NCI-H128 (cell line): ENCODE measurements around the gene TP53I13.

ENCODE experiments used
- DNase-seq: peaks from one replicate; lab custom pipeline; 2025; ENCODE audit not compliant: unreplicated experiment; lab: John Stamatoyannopoulos, UW

The TP53I13 gene

DNA sequence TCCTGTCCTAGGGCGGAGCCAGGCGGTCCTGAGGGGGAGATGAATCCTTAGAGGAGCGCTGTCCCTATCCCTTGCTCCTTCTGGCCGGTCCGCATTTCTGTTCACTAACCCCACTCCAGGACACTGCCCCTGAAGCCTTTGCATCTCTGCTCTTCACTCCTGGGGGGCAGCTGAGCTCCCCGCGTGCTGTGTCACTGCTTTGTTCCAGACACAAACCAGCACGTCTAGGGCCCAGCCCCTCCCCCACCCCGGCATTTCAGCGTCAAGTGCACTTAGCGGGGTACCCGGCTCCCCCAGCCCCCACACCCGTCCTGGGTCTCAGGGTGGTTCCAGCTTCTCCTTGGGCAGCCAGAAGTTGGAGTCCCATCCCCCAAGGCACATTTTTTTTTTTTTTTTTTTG lies 45.4 kb downstream of the TP53I13 start:
- no peak for DNase-seq

DNA sequence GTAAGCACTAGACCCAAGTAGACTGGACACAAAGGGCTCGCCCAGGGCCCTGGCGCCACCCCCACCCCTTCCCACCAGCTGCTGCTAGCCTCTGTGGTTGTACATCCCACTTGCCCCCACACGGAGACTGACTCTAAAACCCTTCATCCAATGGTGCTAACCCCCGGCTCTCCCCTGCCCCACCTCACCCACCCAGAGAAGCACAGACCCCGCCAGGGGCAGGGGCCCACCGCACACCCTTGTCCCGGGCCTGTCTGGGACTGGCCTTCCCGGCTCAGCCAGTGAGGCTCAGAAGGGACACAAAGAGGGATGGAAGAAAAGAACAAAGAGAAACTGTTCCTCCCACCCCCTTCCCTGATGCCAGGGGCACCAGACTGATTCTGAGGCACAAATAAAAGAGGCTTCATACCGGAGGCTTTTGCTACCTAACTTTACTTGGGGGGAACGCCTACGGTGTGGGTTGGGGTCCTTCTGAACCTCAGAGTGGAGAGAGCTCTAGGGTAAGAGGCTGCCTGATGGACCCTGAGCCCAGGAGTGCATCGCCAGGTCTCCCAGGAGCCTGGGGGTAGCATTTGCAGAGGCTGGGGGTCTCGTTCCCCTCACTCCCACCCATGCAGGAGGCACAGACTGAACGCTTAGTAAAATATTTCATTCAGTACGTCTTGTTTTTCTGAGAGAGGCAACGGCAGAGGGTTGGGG lies 46.0 kb downstream of the TP53I13 start:
- DNase-seq = no peak

DNA sequence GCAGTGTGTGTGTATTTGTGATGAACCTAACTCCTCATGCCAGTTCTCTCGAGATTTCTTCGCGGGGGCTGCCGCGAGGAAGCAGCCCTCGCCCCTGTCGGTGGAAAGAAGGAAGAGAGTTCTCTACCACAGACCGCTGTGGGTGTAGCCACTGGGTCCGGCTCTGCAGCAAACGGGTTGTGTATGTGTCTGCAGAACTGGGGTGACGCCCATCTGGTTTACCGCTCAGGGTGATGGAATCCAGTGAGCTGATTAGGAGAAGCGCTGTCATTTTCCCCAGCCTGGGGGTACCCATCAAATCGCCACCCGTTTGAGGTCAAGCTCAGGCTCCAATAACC lies 46.5 kb downstream of the TP53I13 start:
- no peak for DNase-seq

DNA sequence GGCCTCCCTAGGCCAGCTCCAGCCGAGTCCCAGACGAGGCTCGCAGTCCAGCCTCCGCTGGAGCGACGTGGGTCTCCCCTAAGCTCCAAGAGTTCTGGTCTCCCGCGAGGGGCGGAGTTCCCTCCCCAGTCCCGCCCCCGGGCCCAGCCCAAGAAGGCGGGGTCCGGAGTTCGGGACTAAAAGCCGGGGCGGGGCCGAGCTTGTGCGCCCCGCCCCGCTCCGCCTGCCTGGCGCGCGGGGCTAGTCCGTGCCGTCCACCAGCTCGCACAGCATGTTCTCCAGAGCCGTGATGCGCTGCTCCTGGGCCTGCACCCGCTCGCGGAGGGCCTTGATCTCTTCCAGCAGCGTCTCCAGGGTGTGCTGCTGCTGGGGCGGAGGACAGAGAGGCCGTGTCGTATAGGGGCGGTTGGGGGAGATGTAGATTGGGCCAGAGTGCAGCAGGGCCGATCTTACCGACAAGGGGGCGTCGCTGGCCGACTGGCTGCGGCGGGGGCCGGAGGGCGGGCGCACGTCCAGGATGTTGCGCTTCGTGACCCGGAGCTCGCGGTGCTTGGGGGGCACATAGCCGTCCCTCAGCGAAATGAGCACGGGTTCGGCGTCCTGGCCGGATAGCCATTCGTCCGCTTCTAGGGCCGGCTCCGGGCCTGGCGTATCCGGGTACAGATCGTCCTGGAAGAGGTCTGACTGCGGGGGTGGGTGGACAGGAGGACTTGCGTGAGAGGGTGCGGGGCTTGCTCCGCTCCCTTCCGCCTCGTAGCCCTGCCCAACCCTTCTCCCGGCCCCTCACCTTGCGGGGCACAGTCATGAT lies 47.2 kb downstream of the TP53I13 start:
- DNase-seq = peak; percentile 22

DNA sequence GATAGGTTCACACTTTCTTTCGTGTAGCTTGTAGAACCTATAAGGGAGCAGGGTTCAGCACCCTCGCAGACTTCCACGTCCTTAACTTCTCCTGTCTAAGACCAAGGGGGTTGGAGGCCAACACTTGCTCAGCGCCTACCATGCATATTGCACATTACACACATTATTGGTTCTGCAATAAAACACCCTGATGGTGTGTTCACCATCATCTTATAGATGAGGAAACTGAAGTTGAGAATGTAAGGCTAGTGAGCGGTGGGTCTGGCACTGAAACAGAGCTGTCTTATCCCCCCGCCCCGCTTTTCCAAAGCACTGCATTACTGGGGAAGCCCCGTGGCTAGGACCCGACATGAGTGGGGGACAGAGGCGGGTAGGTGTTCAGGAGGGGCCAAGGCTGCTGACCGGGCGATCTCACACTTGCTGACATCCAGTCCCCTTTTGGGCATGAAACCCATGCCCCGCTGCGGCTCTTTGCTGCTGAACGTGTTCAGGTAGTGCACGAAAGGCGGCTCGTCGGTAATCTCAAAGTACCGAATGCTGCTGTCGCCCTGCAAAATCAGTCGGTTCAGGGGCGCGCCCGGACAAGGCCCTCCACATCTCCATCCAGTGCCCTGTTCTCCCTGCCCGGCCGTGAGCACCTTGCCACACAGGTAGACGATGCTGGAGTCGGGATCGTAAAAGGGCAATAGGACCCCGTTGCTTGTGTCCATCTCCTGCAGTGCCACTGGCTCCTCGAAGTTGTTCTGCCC lies 48.0 kb downstream of the TP53I13 start:
- no peak for DNase-seq

DNA sequence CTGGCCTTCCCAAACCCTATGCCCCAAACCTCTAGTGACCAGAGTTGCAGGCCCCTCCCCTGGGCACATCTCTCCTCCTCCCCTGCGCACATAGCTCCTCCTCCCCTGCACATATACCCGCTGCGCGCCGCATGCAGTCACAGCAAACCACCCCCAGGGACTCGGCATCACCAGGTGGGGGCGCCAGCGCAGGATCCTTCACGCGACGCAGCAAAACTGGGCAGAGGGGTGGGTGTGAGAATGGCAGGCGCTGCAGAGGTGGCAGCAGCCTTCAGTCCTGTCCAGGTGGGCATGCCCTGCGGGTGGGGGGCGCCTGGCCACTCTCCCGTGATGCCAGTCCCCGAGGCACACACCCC lies 48.6 kb downstream of the TP53I13 start:
- DNase-seq = peak; percentile 26

DNA sequence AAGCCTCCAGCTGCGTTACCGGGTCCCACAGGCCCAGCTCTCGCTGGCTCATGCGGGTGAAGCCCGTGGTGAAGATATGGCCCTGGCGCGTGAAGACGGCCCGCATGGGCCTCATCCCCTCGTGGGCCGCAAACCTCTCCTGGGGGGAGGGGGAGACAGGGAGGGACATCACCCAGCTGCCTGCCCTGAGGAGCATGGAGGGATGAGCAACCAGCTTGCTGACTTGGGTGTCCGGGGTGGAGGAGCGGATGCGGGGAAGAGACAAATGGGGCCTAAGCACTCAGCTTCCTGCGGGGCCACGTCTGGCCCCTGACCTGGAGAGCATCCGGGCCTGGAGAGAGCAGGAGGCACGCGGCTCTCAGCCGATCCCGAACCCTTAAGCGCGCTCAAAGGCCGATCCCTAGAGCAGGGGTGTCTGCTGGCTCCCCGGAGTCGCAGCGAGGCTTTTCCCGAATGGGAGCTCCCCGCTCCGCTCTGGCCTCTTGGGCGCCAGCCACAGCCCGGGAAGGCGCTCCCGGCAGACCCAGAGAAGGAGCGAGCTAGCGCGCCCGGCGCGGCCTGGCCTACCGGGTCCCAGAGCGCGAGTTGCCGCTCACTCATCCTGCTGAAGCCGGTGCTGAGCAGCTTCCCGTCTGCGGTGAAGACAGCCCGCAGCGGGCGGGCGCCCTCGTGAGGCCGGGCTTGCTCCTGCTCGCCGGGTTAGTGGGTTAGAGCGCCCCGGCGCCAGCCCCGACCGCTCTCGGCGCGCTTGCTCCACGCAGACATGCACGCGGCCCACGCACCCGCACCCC lies 49.2 kb downstream of the TP53I13 start:
- DNase-seq = peak; percentile 39

DNA sequence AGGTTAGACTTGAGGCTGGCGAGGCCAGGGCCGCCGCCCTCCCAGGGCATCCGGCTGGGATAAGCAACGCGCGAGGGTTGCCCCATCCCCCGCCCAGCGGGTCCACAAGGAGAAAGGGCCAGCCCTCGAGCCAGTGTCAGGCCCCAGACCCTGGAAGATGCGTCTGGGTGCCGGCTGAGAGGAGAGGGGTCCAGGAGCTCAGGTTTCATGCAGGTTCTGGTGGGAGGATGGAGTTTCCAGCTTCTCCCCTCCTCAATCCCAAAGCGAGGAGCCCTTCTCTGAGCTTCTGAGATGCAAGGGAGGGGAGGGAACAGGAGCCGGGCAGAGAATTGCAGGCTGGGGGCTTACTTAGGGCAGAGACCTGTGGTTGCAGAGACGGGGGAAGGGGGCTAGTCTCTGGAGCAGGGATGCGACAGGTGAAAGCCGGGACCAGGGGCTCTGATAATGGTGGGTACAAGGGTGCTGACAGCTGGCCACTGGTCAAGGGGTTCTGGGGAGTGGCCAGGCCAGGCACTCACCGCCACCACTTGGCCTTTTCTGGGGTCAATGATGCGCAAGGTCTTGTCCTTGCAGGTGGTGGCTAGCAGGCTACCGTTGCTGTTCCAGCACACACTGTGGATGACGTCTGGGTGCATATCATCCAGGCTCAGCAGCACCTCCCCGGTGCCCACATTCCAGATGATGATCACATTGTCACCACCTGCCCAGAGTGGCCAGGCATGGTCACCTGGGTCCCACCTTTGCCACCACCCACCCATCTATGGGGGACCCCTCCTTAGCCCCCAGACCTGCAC lies 50.0 kb downstream of the TP53I13 start:
- DNase-seq = no peak

DNA sequence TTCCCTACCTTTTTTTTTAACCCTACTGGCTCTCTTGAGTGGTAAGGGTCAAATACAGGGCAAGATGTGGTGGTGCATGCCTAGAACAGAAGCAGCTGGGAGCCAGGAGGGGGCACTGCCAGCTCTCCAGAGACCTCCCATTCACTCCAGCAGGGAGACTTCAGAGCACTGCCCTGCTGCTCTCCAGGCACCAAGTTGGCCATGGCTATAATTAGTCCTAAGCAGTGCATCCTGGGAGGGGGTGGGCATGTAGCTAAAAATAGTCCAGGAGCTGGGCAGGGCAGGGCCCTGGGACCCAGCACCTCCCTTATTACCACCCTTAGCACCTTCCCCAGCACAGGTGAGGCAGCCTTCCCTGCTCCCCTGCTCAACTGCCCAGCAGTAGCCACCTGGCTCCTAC lies 50.8 kb downstream of the TP53I13 start:
- no peak for DNase-seq

DNA sequence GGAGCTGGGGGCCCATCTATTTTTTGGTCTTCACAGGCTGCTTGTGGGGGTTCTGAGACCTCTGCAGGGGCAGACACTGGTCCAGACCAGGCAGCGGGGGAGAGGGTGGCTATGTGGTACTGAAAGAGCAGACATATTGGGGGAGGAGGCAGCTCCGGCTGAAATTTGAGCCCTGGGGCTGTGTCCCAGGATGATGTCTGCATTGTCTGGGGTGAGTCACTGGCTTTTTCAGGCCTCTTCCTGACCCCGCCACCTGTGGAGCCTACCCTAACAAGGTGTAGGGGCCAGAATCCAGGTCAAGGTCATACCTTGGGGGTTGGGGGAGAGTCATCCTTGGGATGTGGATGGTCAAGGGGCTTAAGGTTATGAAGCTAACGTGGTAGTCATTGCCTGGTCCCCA lies 51.8 kb downstream of the TP53I13 start:
- DNase-seq = no peak

DNA sequence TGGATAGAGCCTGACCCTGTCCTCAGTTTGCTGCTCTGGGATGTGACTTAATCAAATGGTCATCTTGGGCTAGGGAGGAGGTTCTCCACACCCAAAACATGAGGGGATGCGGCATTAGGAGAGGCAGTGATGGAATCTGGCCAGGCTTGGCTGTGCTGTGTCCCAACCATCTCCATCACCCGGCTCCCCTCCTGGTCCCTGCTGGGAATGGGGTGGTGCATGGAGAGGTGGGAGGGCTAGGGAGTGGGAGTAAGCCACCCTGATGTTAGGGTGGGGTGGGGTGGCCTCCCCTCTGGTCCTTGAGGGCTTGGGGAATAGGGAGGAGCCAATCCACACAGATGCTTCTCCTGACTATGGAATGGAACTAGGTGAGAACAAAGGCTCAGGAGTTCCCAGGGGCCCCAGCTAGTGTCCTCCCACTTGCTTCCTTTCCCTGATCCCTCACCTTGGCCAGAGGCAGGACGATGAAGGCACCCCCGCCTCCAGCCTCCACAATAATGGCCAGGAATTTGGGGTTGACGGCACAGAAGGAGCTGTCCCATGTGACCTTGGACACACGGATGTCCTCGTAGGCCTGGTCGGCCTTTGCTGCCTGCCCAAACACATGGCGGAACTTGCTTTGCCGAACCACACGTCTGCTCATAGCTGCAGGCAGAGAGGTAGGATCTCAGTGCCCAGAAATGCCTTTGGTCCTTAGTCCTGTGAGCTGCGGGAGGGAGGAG lies 52.4 kb downstream of the TP53I13 start:
- no peak for DNase-seq

DNA sequence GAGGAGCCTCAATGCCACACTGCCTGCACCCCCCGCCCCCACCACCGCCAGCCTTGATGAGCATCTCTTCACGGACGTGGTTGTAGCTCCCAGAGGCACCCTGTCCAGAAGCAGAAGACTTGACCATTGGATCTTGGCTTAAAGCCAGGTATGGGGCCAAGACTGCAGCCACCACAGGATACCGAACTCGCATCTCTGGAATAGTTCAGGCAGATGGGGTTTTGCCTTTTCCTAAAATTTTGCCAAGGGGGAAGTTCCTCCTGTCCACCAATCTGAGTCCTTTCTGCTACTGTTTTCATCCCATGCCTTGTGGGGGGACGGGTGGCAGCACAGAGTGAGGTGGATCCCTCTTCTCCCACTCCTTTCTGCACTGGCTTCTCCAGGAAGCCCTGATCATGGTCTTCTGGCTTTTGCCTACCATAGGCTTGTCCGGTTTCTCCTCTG lies 53.3 kb downstream of the TP53I13 start:
- DNase-seq = no peak
